B cell (primary cell): Measurements from ENCODE around the gene CACNB4. TPM values are rescaled to one million over a fixed set of nuclear protein-coding genes. Genes with fewer than 3 reads are reported as not detected.

Experiments used
- ATAC-seq: fragments of 200-7000 bp; cut with Tn5 transposase; one replicate; pipeline ENCODE4 v1.10.0; 2021; ENCODE audit warnings: low read depth, mild to moderate bottlenecking, moderate number of reproducible peaks, moderate library complexity
- CTCF ChIA-PET: fragments of 350-600 bp; sonication (Branson Sonifier 250); formaldehyde crosslinking; loops from one replicate; lab custom pipeline; 2021; ENCODE audit warnings: antibody characterized with exemption, inconsistent platforms; lab: Charles Lee
- POLR2A ChIA-PET: fragments of 350-600 bp; sonication (Branson Sonifier 250); formaldehyde crosslinking; loops from one replicate; lab custom pipeline; 2021; ENCODE audit warnings: antibody characterized with exemption; lab: Charles Lee
- DNase-seq: peaks from one replicate; pipeline ENCODE4 v3.0.0; 2013
- H2AFZ ChIP-seq: 2 replicates; pipeline ENCODE4 v1.6.1; 2012; ENCODE audit warnings: mild to moderate bottlenecking, low read depth, low read length; ENCODE audit not compliant: insufficient read depth, poor library complexity, severe bottlenecking
- H3K27ac ChIP-seq, 2 donors: 1 replicate in 1 of 2; 2 replicates in 1 of 2; pipeline ENCODE4 v1.5.1; 2012 to 2013; ENCODE audit warnings: low read length in 2 of 2, mild to moderate bottlenecking in 2 of 2, moderate library complexity in 1 of 2
- H3K27me3 ChIP-seq, 4 experiments: fragments of 200-600 bp in 1 of 4; sonication (generic) in 1 of 4; replicated peaks in 1 of 4; 1 replicate in 2 of 4; 2 replicates in 2 of 4; pipeline versions ENCODE4 v1.6.1 to v1.7.0; 2013 to 2016; ENCODE audit warnings: low read length in 3 of 4, mild to moderate bottlenecking in 2 of 4, mixed read lengths in 1 of 4, moderate library complexity in 1 of 4; ENCODE audit not compliant: insufficient read depth in 4 of 4, control insufficient read depth in 3 of 4; ENCODE audit errors: control extremely low read depth in 1 of 4
- H3K36me3 ChIP-seq, 2 experiments: replicated peaks in 1 of 2; 1 replicate in 1 of 2; 2 replicates in 1 of 2; pipeline versions ENCODE4 v1.6.1 to v1.7.1; 2013; ENCODE audit warnings: low read length in 1 of 2; ENCODE audit not compliant: insufficient read depth in 2 of 2, control insufficient read depth in 1 of 2; ENCODE audit errors: control extremely low read depth in 1 of 2, extremely low read depth in 1 of 2
- H3K4me1 ChIP-seq, 2 donors: fragments of 200-600 bp in 1 of 2; sonication (generic) in 1 of 2; 1 replicate in 1 of 2; 2 replicates in 1 of 2; pipeline versions ENCODE4 v1.5.1 to v1.6.1; 2013 to 2017; ENCODE audit warnings: low read length in 2 of 2; ENCODE audit not compliant: control insufficient read depth in 2 of 2, insufficient read depth in 2 of 2
- H3K4me2 ChIP-seq: replicated peaks from 2 replicates; pipeline ENCODE3; 2012; ENCODE audit warnings: mild to moderate bottlenecking, low read depth, low read length; ENCODE audit not compliant: poor library complexity, severe bottlenecking
- H3K4me3 ChIP-seq, 5 experiments: fragments of 200-600 bp in 1 of 5; sonication (generic) in 1 of 5; 1 replicate in 3 of 5; 2 replicates in 2 of 5; pipeline versions ENCODE4 v1.5.1 to v1.7.0; 2011 to 2016; ENCODE audit warnings: low read length in 4 of 5, mild to moderate bottlenecking in 4 of 5, low read depth in 2 of 5, control low read depth in 1 of 5, moderate library complexity in 1 of 5; ENCODE audit not compliant: insufficient read depth in 1 of 5; ENCODE audit errors: control extremely low read depth in 1 of 5, extremely low read depth in 1 of 5
- H3K79me2 ChIP-seq: fragments of 200-600 bp; sonication (generic); one replicate; pipeline ENCODE4 v1.6.0; 2016; ENCODE audit warnings: low read length; ENCODE audit not compliant: control insufficient read depth, insufficient read depth
- H3K9ac ChIP-seq: fragments of 200-600 bp; sonication (generic); 2 replicates; pipeline ENCODE4 v1.6.1; 2017; ENCODE audit warnings: mild to moderate bottlenecking, low read length, moderate library complexity
- H3K9me3 ChIP-seq, 3 donors: one replicate each; pipeline versions ENCODE4 v1.6.1 to v1.7.1; 2013; ENCODE audit warnings: low read length in 2 of 3; ENCODE audit not compliant: control insufficient read depth in 2 of 3, insufficient read depth in 1 of 3; ENCODE audit errors: control extremely low read depth in 1 of 3
- H4K20me1 ChIP-seq: 2 replicates; pipeline ENCODE4 v1.6.0; 2012; ENCODE audit warnings: mild to moderate bottlenecking, low read length; ENCODE audit not compliant: insufficient read depth, control insufficient read depth, poor library complexity, severe bottlenecking
- H3K27ac Mint-ChIP-seq: one replicate; pipeline ENCODE4 v1.8.0; 2021; ENCODE audit warnings: mixed read lengths
- H3K27me3 Mint-ChIP-seq: one replicate; pipeline ENCODE4 v1.8.0; 2021; ENCODE audit warnings: mixed read lengths
- H3K4me1 Mint-ChIP-seq: one replicate; pipeline ENCODE4 v1.8.0; 2021; ENCODE audit warnings: mixed read lengths
- H3K4me3 Mint-ChIP-seq: one replicate; pipeline ENCODE4 v1.8.0; 2021; ENCODE audit warnings: mixed read lengths
- H3K9me3 Mint-ChIP-seq: one replicate; pipeline ENCODE4 v1.8.0; 2022; ENCODE audit warnings: mixed read lengths; ENCODE audit not compliant: insufficient read depth
- EZH2 ChIP-seq: IDR thresholded peaks from 2 replicates; pipeline ENCODE4 v1.6.1; 2012; ENCODE audit warnings: borderline replicate concordance, low read depth, mild to moderate bottlenecking, moderate library complexity, low read length; ENCODE audit not compliant: insufficient read depth, poor library complexity, severe bottlenecking
- WGBS: methylation state at CpG from one replicate; pipeline ENCODE4 v1.1.5; 2013; ENCODE audit warnings: missing lambda C conversion rate; ENCODE audit not compliant: insufficient coverage; 5-methylcytosine and 5-hydroxymethylcytosine counted together
- intact Hi-C: fragments of 100-400 bp; cut with micrococcal nuclease; formaldehyde crosslinking; loops from one replicate; pipeline ENCODE4 v1.10.0; 2022
- polyA plus RNA-seq: library from polyadenylated mRNA; depleted of rRNA; stranded (reverse); fragments of >200 nt; gene quantifications from 2 replicates; pipeline ENCODE4 v1.2.3, GENCODE V29; 2012
- total RNA-seq, 2 donors: library from RNA; stranded (reverse); fragments of 120-200 nt in 1 of 2; gene quantifications; 1 replicate in 1 of 2; 2 replicates in 1 of 2; pipeline versions ENCODE4 v1.2.3 to v1.2.4, GENCODE V29; 2013 to 2022
- TF ChIP-seq, protein P1 (sequence below): fragments of 200-600 bp; IDR thresholded peaks from one replicate; pipeline ENCODE4 v1.8.0; 2022; ENCODE audit warnings: antibody characterized with exemption, mild to moderate bottlenecking

The CACNB4 gene
- total and polyA plus RNA-seq, 2 donors (not counting 1 experiment from before 2014, with no cell fraction given), result 0.12 to 1.4 TPM

DNA sequence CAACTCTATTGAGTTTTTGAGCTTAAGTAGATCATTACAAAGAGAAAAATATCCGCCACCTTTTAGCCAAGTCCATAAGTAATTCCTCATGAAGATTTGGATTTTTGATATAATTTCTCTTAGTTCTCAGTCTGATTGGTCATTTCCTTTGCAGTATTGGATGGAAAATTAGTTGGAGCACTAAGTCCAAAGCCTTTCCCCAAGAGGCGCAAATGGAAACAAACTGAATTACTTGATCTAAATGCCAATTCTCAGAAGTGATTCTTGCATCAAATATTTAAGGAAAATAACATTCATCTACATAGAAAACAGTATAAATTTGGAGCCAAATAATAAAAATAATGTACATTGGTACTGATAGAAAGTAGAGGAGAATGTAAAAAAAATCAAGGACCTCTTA is 115.6 kb downstream of the CACNB4 start:
- no peaks in the 10 kb centered on the region for H3K27me3 Mint-ChIP-seq
- Histone ChIP-seq H3K27ac (no peak overlapping the region), H3K4me3 (no peak overlapping the region), H3K79me2 (no peaks in the 10 kb centered on the region), H3K36me3 (no peaks in the 10 kb centered on the region), H3K27me3 (no peaks in the 10 kb centered on the region), H3K4me1 (no peaks in the 10 kb centered on the region), H3K9ac (no peak overlapping the region), H3K4me2 (no peak overlapping the region), H3K9me3 (no peaks in the 10 kb centered on the region), H2AFZ (no peak overlapping the region), H4K20me1 (no peaks in the 10 kb centered on the region)
- no peaks in the 10 kb centered on the region for H3K4me1 Mint-ChIP-seq
- no peak overlapping the region for H3K4me3 Mint-ChIP-seq
- ChIA-PET POLR2A (no interaction called here), CTCF (no interaction called here)
- H3K27ac Mint-ChIP-seq, result no peak overlapping the region
- WGBS, result no CpG with 5 or more reads among the region's 2 CpGs
- no peak for DNase-seq
- no peaks in the 10 kb centered on the region for H3K9me3 Mint-ChIP-seq
- no peak for ATAC-seq
- TF ChIP-seq, protein P1, sequence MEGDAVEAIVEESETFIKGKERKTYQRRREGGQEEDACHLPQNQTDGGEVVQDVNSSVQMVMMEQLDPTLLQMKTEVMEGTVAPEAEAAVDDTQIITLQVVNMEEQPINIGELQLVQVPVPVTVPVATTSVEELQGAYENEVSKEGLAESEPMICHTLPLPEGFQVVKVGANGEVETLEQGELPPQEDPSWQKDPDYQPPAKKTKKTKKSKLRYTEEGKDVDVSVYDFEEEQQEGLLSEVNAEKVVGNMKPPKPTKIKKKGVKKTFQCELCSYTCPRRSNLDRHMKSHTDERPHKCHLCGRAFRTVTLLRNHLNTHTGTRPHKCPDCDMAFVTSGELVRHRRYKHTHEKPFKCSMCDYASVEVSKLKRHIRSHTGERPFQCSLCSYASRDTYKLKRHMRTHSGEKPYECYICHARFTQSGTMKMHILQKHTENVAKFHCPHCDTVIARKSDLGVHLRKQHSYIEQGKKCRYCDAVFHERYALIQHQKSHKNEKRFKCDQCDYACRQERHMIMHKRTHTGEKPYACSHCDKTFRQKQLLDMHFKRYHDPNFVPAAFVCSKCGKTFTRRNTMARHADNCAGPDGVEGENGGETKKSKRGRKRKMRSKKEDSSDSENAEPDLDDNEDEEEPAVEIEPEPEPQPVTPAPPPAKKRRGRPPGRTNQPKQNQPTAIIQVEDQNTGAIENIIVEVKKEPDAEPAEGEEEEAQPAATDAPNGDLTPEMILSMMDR, result no peak
- no peak for TF ChIP-seq EZH2
- intact Hi-C loops, result no loop called here

DNA sequence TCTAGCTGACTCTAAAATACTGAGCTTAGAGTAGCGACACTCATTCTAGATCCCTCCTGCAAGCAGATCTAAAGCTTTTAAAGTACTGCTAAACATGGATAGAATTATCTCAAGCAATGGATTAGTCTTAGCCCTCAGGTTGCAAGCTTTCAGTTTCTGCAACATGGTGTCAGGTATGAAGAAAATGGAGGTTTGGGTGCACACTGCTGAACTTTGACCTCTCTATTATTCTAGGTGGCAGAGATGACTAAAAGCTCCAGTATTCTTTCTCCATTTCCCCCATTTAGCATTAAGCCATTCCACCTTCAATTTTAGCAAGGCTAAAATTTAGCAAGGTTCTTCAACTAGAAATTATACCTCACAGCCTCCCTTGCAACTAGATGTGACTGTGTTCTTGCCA is 117.0 kb downstream of the CACNB4 start:
- Histone ChIP-seq H3K27ac (no peak overlapping the region), H3K4me3 (no peak overlapping the region), H3K27me3 (peaks cover 0 to under 1% (median 0%) of the 10 kb centered on the region in 4 experiments), H3K9ac (no peak overlapping the region), H3K79me2 (no peaks in the 10 kb centered on the region), H4K20me1 (no peaks in the 10 kb centered on the region), H3K4me2 (no peak overlapping the region), H3K9me3 (no peaks in the 10 kb centered on the region), H2AFZ (no peak overlapping the region), H3K36me3 (no peaks in the 10 kb centered on the region), H3K4me1 (no peaks in the 10 kb centered on the region)
- ATAC-seq, result no peak
- TF ChIP-seq, protein P1, result no peak
- no peak for TF ChIP-seq EZH2
- intact Hi-C loops, result no loop called here
- POLR2A ChIA-PET, result no interaction called here
- Mint-ChIP-seq H3K27me3 (peaks cover 4% of the 10 kb centered on the region), H3K4me3 (no peak overlapping the region), H3K9me3 (no peaks in the 10 kb centered on the region), H3K27ac (no peak overlapping the region), H3K4me1 (no peaks in the 10 kb centered on the region)
- no CpG with 5 or more reads among the region's 1 CpG for WGBS
- DNase-seq, result no peak
- CTCF ChIA-PET, result interaction anchor here (0.8 to 1.1 kb wide), 2 partner anchors 9 to 17 kb away, joined by 4 read pairs; no protein-coding TSS in a partner anchor
